ELR (cell line): ENCODE results near the gene SMYD3.
"Not testable (repeated sequence)": the region's sequence is repeated elsewhere in the genome, so short reads cannot be mapped to it uniquely, and the experiment has no call there.

Experiments
- DNase-seq: peaks from one replicate; pipeline ENCODE4 v3.0.0-alpha.2; 2015; ENCODE audit warnings: low read depth

The SMYD3 gene

DNA sequence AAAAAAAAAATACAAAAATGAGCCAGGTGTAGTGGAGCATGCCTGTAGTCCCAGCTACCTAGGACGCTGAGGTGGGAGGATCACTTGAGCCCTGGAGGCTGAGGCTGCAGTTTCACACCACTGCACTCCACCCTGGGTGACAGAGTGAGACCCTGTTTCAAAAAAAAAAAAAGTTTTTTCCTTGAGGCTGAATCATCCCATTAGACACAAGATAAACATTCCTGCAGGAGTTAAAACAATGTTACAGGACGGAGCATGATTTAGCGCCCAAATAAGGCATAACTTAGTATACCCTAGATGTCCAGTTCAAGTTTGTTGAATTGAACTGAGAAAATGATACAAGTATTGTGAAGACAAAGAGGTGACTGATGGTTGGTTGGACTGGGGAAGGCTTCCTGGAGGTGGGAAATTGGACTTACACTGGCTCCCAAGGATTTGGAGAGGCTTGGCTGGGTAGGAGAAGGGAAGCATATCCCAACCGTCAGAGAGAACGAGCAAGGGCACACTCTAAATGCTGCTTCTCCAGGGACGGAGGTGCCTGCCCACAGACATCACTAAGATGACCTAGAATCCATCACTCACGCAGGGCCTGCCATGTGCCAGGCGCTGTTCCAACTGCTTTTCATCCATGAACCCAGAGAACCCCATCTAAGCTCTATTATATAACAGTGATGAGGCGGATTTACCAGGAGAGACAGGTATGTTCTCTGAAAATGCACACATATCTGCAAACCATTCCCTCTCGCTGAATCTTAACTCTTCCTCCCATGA is 741.7 kb downstream of the SMYD3 start:
- DNase-seq = peak; percentile 49

GRCh38 chr1:245763873-245764331 is 743.2 kb downstream of the SMYD3 start:
- DNase-seq = no peak

DNA sequence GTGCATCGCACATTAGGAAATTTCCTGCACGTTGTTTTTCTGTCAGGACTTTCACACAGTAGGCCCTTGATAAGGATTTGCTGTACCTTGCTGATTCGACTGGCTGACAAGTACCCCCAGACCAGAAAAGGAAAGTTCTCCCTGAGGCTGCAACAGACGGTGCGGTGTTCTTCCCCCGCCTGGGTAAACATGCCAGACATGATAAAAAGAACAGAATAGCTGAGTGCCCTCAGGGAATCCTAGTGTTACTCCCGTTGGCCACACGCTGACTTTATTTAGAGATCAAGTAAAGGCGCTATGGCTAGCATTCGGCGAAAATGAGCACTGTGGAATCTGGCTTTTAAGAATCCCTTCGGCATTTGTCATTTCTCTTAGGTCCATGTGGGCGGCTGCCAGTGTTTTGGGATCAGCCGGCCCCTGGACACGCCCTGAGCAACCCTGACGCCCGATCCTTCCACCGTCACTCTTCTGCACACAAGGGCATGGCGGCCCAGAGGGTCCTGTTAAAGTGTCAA is 744.6 kb downstream of the SMYD3 start:
- DNase-seq = no peak

- no peak for DNase-seq
Measured at GRCh38 chr1:245760301-245760700, 746.8 kb downstream of the SMYD3 start.

DNA sequence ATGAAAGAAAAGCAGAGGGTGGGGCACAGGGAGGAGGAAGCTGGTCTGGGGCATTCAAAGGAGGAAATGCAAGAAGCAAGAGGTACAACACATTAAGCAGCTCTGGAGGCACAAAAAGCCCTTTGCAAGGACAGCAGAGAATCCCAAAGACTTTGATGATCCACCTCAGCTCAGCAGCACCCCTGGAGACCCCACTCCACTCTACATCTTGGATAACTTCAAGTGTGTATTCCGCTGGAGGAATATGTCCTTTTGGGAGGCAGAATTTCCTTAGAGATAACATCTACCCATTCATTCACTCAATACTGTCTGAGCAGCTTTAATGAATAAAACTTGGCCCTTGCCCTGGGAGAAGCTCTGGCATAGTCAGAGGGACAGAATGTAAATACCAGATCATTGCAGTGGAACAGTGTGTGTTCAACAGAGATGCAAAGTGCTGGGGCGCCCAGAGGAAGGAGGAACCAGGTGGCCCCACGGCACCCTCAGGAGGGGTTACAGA is 752.6 kb downstream of the SMYD3 start:
- no peak for DNase-seq

- no peak for DNase-seq
Measured at GRCh38 chr1:245753807-245754206, 753.3 kb downstream of the SMYD3 start.

- DNase-seq = no peak
Measured at GRCh38 chr1:245752561-245752960, 754.5 kb downstream of the SMYD3 start.

DNA sequence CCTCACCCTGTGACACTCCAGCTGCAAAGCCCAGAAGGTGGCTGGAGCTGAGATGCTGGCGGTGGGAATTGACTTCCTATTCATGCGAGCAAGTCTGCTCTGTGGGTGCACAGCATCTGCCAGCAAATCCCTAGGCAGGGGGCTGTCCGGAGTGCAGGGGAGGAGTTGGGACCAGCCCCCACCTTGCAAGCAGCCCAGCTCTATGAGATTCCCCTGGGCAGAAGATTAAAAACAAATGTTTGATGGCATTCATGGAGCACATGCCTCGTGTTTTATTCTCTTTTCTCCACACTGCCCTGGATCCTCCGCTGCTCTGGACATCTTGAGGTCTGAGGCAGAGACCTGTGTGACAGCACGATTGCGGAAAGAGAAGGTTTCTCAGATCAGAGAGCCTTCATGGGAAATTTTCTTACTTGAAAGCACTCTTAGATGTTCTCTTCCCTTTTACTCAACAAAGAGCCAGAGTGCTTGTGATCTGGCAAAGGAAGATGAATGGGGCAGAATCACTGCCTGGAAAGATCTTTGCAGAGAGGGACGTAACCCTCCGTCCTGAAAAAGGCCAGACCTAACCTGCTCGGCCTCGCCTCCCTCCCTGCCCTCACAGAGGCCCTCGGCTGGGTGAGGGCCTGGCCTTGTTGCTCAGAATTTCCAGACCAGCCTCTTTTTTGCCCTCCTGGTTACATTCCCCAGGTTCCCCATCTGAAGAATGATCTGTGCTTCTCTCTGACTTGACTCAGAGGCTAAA is 755.2 kb downstream of the SMYD3 start:
- no peak for DNase-seq

DNA sequence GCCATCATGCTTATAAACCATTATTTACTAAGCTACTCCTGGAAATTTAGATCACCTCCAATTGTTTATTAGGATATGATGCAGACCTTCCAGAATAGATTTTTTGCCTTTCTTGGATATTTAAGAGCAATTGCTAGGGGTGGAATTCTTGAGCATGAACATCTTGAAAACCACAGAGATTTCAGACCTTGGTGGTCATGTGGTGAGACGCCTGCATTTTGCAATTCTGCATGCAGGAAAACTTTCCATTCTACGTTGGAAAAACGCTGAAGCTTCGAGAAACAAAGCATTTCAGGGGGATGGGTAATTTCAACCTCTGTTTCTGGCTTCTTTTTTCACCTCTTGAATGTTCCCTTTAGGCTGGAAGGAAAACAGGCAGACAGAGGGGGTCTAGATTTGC is 756.0 kb downstream of the SMYD3 start:
- DNase-seq = no peak

DNA sequence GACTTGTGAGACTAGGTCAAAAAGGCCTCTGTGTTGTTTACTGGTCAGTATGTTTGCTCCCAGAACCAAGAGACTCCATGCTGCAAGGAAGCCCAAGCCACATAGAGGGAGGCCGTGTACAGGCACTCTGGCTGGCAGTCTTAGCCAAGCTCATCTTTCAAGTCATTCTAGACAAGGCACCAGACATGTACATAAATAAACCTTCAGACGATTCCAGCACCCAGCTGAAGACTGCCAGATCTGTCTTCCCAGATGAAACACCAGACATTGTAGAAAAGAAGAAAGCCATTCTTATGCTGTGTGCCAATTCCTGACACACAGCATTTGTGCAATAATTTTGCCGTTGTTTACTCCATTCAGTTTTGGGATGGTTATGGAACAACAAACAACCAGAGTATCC is 756.8 kb downstream of the SMYD3 start:
- no peak for DNase-seq

DNA sequence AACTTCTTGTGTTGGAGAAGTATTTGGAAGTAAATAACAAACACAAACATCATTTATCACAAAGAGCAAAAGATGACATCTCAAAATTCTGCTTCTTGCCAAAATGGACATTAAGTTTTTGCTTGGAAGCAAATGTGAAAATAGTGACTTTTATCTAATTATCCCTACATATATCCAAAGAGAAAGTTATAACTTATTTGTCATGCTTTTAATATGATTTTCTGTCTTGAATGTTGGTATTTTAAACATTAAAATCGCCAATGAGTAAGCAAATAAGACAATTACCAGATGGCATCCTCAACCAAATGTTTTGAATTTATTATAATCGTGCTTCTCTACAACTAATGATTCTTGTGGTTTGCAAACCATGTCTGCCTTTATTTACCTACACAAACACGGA is 758.0 kb downstream of the SMYD3 start:
- no peak for DNase-seq

DNA sequence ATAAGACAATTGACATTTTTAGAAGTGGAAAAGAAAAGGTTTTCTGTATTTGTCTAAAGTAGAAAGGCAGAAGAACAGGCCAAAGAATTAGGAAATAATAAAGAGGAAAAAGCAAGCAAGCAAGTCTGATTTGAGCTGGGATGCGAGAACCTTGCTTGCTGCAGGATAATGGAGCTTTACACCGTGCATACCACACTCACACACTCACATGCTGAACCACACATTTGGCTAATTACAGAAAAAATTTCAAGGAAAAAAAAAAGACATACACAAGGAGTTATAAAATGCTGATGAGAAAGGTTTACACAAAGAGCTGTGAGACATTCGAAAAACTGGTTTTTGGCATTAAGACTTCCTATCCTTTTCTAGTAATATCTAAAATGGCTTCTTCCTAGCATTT is 758.4 kb downstream of the SMYD3 start:
- no peak for DNase-seq

DNA sequence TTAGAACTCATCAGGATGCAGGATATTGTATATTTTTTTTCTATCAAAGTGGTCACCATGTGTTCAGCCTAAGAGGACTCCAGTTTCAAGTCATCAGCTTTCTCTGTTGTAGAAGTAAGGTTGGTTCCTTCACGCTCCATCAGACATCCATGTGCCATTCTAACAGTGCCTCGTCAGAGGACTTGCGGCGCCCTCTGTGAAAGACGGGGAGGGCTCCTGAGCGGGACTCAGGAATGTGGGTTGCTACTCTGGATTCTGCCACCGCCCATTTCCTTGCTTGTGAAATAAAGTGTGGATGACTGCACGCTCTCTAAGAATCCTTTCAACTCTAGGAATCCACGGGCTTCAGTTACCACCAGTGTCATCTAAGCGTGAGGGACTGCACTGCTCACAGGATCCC is 758.8 kb downstream of the SMYD3 start:
- DNase-seq = no peak

DNA sequence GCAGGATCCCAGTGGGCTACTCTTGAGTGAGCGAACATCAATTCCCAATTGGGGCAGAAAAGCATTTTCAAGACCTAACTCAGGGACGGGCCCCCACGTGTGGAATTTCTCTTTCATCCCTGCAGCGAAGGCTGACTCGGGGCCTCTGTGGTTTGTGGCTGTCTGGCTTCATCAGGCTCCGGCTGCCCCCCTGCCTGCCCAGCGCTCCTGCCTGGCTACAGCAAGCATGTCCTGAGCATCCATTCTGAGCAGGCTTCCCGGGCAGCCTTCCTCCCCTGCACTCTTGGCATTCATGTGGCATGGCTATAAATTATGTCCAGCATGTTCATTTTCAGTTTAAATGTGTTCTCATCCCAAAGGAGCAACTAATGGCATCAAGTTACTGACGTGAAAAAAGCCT is 764.2 kb downstream of the SMYD3 start:
- DNase-seq = no peak

- not testable (repeated sequence) for DNase-seq
Measured at GRCh38 chr1:245740336-245740735, 766.7 kb downstream of the SMYD3 start.

DNA sequence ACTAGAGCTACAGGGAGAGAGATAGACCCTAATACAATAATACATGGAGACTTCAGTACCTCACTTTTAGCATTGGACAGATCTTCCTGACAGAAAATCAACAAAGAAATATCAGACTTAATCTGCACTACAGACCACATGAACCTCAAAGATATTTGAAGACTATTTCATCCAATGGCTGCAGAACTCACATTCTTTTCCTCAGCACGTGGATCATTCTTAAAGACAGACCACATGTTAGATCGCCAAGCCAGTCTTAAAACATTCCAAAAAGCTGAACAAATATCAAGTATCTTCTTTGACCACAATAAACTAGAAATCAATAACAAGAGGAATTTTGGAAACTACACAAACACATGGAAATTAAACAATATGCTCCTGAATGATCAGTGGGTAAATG is 776.3 kb downstream of the SMYD3 start:
- DNase-seq = no peak

GRCh38 chr1:245728035-245728434 is 779.0 kb downstream of the SMYD3 start:
- DNase-seq = not testable (repeated sequence)

DNA sequence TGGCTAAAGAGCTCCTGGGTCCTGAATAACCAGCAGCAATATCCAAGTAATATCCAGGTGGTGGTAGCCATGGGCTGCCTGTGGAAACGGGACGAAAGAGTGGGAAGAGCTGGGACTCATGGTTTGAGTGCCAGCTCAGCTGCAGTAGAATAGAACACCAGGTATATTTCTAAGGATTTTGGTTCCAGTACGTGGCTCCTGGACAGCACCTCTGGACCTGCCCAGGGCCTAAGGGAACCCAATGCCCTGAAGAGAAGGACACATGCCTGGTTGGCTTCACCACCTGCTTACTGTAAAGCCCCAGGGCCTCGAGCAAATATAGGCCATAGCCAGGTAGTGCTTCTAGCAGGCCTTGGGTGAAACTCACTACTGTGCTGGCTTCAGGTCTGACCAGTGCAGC is 785.6 kb downstream of the SMYD3 start:
- no peak for DNase-seq

- DNase-seq = no peak
Measured at GRCh38 chr1:245718951-245719350, 788.1 kb downstream of the SMYD3 start.

DNA sequence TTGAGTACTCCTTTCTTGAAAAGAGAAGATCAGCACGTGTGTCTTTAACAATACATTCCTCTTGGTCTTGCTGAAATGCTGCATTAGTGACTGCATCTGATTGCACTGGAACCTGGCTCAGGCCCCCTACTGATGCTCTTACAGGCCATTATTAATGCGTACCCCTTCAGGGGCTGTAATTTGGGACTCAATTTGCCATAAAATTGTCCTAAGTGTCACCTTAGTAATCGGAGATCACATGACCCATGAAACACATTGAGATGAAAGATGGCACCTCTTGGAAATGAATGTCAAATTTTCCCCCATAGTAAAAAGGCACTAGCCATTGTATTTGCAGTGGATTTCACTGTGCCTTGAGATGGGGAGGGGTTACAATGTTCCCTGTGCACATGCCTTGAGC is 789.0 kb downstream of the SMYD3 start:
- no peak for DNase-seq

DNA sequence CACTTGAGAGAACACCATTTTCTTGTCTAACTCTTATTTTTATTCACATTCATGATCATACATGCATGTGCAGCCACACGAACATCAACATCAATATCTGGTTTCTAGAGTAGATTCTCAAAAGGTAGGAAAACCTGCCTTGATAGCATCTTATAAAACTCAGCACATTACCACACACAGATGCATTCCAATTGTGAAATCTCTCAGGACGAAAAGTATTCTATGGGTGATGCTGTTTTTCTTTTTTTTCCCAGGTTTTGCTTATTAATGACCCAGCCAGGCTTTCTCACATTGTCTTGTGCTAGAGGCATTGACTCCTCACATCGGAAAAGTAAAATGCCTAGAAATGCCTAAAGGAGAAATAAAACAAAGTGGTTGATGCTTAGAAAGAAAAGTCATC is 789.5 kb downstream of the SMYD3 start:
- no peak for DNase-seq

- DNase-seq = no peak
Measured at GRCh38 chr1:245716561-245716960, 790.5 kb downstream of the SMYD3 start.

DNA sequence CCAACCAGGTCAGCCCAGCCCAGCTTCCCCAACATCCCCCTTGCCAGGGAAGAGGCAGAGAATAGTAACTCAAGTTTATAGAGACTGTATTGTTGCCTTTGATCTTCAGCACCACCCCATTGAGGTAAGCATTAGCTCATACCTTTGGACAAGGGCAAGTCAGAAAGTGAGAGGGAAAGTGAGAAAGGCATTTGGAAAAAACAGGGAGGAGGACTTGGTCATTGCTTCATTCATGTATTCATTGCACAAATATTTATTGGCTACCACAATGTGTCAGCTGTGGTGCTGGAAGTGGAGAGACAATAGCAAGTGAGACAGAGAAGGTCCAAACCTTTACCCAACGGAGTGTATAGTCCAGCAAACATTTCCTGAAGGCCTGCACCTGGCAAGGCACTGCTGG is 791.1 kb downstream of the SMYD3 start:
- peak; percentile 80 for DNase-seq
